Parathyroid adenoma (tissue), 2 donors: ENCODE data around the gene MAIP1.

Experiments
- H2AFZ ChIP-seq: fragments of 300-600 bp; sonication (generic); one replicate; pipeline ENCODE4 v1.7.0; 2017; ENCODE audit warnings: antibody characterized with exemption, mild to moderate bottlenecking
- H3K27ac ChIP-seq: fragments of 300-600 bp; sonication (generic); one replicate; pipeline ENCODE4 v1.7.0; 2017
- H3K27me3 ChIP-seq: fragments of 300-600 bp; sonication (generic); one replicate; pipeline ENCODE4 v1.7.0; 2017; ENCODE audit warnings: low read length; ENCODE audit not compliant: control insufficient read depth, insufficient read depth
- H3K36me3 ChIP-seq: fragments of 300-600 bp; sonication (generic); one replicate; pipeline ENCODE4 v1.7.0; 2017; ENCODE audit warnings: low read length; ENCODE audit not compliant: control insufficient read depth, insufficient read depth
- H3K4me1 ChIP-seq: fragments of 300-600 bp; sonication (generic); one replicate; pipeline ENCODE4 v1.7.0; 2017; ENCODE audit warnings: control low read depth
- H3K4me2 ChIP-seq: fragments of 300-600 bp; sonication (generic); one replicate; pipeline ENCODE4 v1.7.0; 2017; ENCODE audit warnings: low read length
- H3K4me3 ChIP-seq: fragments of 300-600 bp; sonication (generic); one replicate; pipeline ENCODE4 v1.7.0; 2017; ENCODE audit warnings: low read depth, low read length
- H3K79me2 ChIP-seq: fragments of 300-600 bp; sonication (generic); one replicate; pipeline ENCODE4 v1.7.0; 2017; ENCODE audit warnings: control low read depth
- H3K9ac ChIP-seq: fragments of 300-600 bp; sonication (generic); one replicate; pipeline ENCODE4 v1.7.0; 2017; ENCODE audit warnings: mild to moderate bottlenecking
- H3K9me3 ChIP-seq: fragments of 300-600 bp; sonication (generic); one replicate; pipeline ENCODE4 v1.7.0; 2017; ENCODE audit warnings: low read length; ENCODE audit not compliant: control insufficient read depth
- CTCF ChIP-seq: fragments of 300-600 bp; sonication (generic); IDR thresholded peaks from one replicate; pipeline ENCODE4 v1.7.0; 2017; ENCODE audit warnings: antibody characterized with exemption, mild to moderate bottlenecking
- donor health status: primary hyperparathyroidism.

The MAIP1 gene

GRCh38 chr2:200005675-200006074 lies 50.3 kb downstream of the MAIP1 start:
- H3K9me3 ChIP-seq: no peaks in the 10 kb centered on the region
- H3K4me3 ChIP-seq: no peak overlapping the region
- H3K36me3 ChIP-seq: no peaks in the 10 kb centered on the region
- H3K9ac ChIP-seq: no peak overlapping the region
- H3K27me3 ChIP-seq: no peaks in the 10 kb centered on the region
- H2AFZ ChIP-seq: no peak overlapping the region
- no peak for TF ChIP-seq CTCF
- no peak overlapping the region for H3K27ac ChIP-seq
- H3K79me2 ChIP-seq: no peaks in the 10 kb centered on the region
- H3K4me2 ChIP-seq: no peak overlapping the region
- peaks cover 8% of the 10 kb centered on the region for H3K4me1 ChIP-seq

GRCh38 chr2:200007306-200007705 lies 51.9 kb downstream of the MAIP1 start:
- TF ChIP-seq CTCF: no peak
- no peaks in the 10 kb centered on the region for H3K79me2 ChIP-seq

GRCh38 chr2:200012401-200012800 lies 57.0 kb downstream of the MAIP1 start:
- Histone ChIP-seq H2AFZ (no peak overlapping the region), H3K4me3 (no peak overlapping the region), H3K4me2 (no peak overlapping the region), H3K27me3 (no peaks in the 10 kb centered on the region), H3K9ac (no peak overlapping the region), H3K27ac (no peak overlapping the region), H3K4me1 (no peaks in the 10 kb centered on the region), H3K79me2 (no peaks in the 10 kb centered on the region), H3K9me3 (no peaks in the 10 kb centered on the region), H3K36me3 (no peaks in the 10 kb centered on the region)
- TF ChIP-seq CTCF: no peak

More at GRCh38 chr2:200007306-200007705, 51.9 kb downstream of the MAIP1 start:
- Histone ChIP-seq H3K4me3 (no peak overlapping the region), H3K4me2 (no peak overlapping the region), H3K36me3 (no peaks in the 10 kb centered on the region), H3K9ac (no peak overlapping the region), H3K4me1 (peaks cover 8% of the 10 kb centered on the region), H3K27ac (no peak overlapping the region), H2AFZ (no peak overlapping the region), H3K9me3 (no peaks in the 10 kb centered on the region), H3K27me3 (no peaks in the 10 kb centered on the region)
